GM18873 (cell line): ENCODE results near the gene ERVV-1.
"Not testable (repeated sequence)": the region's sequence is repeated elsewhere in the genome, so short reads cannot be mapped to it uniquely, and the experiment has no call there.

Experiments
- ATAC-seq: cut with Tn5 transposase; IDR thresholded peaks from one replicate; pipeline ENCODE4 v1.9.1; 2021; ENCODE audit warnings: mild to moderate bottlenecking, moderate library complexity, moderate number of reproducible peaks; ENCODE audit not compliant: unreplicated experiment, low FRiP score

ERVV-1 gene

DNA sequence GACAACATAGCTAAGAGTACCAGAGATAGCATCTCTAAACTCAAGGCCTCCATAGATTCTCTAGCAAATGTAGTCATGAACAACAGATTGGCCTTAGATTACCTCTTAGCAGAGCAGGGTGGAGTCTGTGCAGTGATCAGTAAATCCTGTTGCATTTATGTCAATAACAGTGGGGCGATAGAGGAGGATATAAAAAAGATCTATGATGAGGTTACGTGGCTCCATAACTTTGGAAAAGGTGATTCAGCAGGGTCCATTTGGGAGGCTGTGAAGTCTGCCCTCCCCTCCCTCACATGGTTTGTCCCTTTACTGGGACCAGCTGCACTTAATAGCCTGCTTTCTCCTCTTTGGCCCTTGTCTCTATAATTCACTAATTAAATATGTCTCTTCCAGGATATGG lies 1.4 kb downstream of the ERVV-1 start:
- no peak for ATAC-seq

GRCh38 chr19:53015730-53016129 lies 2.0 kb downstream of the ERVV-1 start:
- no peak for ATAC-seq

DNA sequence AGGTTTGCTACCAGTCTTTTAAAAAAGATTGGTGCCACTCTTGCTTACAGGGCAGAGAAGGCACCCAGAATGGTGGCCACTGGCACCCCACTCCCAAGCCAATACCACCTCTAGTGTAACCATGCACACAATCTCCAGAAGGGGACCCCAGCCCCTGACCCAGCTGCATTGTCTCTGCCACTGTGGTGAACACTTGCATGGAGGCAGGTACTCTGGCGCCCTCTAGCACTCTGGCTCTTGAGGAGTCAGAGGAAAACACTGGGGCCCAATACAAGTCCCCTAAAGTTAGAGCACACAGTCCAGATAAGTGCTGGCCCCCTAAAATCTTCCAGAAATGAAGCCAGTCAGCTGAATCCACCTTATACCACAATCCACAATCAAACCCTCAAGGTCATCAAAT lies 6.0 kb downstream of the ERVV-1 start:
- no peak for ATAC-seq

DNA sequence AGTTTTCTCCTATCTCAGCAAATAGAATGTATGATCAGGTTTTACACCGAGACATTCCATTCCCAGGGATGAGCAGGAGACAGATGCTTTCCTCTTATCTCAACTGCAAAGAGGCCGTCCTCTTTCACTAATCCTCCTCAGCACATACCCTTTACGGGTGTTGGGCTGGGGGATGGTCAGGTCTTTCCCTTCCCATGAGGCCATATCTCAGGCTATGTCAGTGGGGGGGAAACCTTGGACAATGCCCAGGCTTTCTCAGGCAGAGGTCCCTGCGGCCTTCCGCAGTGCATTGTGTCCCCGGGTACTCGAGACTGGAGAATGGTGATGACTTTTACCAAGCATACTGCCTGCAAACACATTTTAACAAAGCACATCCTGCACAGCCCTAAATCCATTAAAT lies 14.6 kb downstream of the ERVV-1 start:
- not testable (repeated sequence) for ATAC-seq

DNA sequence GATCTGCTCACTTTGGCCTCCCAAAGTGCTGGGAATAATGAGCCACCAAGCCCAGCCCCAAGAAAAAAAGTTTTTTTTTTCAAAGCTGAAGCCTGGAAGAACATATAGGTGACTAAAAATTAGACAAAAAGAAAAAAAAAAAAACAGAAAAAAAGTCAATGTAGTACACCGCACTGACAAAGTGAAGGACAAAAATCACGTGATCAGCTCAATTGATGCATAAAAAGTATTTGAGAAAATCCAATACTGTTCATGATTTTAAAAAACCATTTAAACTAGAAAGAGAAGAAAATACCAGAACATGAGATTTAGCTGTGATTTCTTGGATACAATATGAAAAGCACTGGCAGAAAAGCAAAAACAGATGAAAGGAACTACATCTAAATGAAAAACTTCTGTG lies 20.3 kb downstream of the ERVV-1 start:
- ATAC-seq: no peak

DNA sequence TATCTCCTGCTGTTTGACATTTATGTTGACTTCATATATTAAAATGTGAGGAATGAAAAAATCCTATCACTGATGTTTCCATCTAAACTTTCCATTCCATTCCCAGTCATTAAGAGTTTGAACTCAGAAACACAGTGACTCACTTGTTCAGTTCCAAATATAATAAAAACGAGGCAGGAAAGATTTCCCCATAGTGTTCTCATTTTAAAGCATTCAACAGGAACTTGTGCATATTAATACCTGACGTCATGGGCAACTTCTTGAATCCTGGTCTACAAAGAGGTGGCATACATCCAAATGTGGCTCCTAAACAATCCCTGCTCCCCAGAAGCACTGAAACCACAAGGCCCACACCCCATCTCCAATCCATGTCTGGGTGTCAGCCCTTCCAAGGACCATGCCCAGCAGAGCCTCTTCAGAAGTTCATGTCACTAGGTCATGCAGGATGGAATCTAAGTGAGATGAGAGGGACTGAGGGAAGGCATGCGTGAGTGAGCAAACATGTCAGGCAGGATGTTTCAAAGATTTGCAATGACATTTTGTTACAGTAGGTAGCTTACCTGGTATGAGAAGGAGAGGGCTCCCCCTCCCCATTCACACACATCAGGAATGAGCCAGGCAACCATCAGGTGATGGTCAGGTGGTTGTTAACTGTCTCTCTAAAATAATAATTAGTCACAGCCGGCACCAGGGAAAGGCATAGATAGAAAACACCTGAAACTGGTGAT lies 21.4 kb downstream of the ERVV-1 start:
- ATAC-seq: no peak

DNA sequence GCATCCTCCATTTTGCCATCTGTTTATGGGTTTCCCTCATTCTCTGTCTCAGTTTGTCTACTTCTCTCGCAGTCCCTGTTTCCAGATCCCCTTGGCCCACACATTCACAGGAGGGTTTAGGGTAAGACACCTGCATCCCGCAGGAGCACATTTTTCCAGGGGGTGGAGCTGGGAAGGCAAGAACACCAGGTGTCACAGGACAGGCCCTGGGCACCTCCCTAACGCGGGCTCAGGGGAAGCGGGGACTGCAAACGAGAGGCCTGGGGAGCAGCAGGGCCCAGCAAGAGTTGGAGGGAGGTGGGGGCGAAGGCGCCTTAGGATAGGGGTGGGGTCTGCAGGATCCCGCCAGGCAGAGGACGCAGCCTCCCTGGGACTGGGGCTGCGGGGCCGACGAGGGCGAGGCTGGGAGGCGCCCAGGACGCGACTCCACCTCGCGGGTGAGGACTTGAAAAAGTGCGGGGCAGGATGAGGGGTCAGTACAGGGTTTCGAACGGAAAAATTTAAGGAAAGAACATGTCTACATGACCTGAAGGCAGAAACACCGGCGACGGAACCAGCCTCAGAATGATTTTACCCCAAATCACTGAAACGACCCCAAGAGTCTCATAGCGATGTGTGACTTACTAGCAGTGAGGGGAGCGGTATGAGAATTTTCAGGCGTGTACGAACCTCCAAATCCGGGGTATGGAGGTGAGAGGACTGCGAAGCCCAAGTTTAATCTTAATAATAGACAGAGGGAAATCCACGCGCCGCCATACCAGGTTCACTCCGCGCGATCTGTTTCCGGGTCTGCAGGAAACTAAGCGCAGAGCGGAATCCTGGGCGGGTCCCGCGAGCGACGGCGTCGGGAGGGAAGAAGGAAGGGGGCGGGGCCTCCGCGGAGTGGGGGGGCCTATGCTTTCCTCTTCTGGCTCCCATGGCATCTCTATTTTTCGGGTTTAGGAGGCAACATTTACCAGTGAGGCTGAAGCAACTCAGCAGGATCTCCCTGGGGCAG lies 23.7 kb downstream of the ERVV-1 start:
- no peak for ATAC-seq

GRCh38 chr19:53041366-53041765 lies 27.6 kb downstream of the ERVV-1 start:
- ATAC-seq: no peak

DNA sequence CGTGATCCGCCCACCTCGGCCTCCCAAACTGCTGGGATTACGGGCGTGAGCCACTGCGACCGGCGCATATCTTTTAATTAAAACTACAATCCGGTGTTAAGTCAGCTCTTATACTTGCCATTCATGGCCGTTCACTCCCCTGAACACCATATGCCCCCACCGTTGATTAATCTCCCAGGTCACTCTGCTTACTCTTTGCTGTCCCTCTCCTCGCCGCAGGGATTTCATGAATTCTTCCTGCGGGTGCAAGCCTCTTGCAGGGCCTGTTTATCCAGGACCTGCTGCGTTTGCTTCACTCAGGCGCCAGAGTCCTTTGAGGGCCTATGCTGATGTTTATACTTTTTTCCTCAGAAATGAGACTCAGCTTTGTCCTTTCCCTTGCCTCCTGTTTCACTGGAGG lies 31.8 kb downstream of the ERVV-1 start:
- ATAC-seq: no peak

- no peak for ATAC-seq
These were observed 33.7 kb downstream of the ERVV-1 start for GRCh38 chr19:53047379-53047778.

DNA sequence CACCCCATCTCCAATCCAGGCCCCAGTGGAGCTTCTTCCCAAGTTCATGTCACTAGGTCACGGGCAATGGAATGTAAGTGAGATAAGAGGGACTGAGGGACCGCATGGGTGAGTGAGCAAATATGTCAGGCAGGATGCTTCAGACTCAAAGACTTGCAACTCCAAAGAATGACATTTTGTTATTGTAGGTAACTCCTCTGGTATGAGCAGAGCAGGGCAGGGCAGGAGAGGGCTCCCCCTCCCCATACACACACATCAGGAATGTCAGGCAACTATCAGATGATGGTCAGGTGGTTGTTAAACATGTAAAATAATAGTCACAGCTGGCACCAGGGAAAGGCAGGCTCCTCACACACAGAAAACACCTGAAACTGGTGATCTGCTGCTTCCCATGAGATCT lies 41.4 kb downstream of the ERVV-1 start:
- ATAC-seq: no peak

DNA sequence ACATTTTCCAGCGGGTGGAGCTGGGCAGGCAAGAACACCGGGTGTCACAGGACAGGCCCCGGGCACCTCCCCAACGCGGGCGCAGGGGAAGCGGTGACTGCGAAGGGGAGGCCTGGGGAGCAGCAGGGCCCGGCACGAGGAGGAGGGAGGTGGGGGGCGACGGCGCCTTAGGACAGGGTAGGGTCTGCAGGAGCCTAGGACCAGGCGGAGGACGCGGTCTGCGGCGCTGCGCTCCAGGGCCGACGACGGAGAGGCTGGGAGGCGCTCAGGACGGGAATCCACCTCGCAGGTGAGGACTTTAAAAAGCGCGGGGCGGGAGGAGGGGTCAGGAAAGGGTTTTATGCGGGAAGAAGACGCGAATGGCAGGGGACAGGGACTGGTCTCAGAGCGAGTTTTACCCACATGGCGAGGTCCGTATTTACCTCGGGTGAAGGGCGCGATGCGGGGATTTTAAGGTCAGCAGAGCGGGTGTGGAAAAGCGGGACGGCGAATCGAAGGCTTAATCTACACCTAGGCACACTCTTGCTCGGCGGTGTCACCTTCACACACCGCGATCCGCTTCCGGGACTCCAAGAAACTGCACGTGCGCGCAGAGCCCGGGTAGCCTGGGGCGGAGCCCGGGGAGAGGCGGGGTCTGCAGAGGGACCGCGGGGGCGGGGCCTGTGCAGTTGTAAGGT lies 44.3 kb downstream of the ERVV-1 start:
- no peak for ATAC-seq
